Cerebellar cortex (tissue), 1 donor: ENCODE data around the gene GPC1.

Experiments
- DNase-seq: peaks from one replicate; pipeline ENCODE4 v3.0.0-alpha.2; 2015; ENCODE audit warnings: low spot score

The GPC1 gene

GRCh38 chr2:240412211-240412861 is 23.1 kb upstream of the GPC1 start:
- no peak for DNase-seq

GRCh38 chr2:240412975-240413812 is 22.3 kb upstream of the GPC1 start:
- no peak for DNase-seq

- no peak for DNase-seq
Observed at GRCh38 chr2:240413813-240414429, 21.5 kb upstream of the GPC1 start.

GRCh38 chr2:240416821-240417220 is 18.6 kb upstream of the GPC1 start:
- no peak for DNase-seq

GRCh38 chr2:240418311-240418710 is 17.2 kb upstream of the GPC1 start:
- DNase-seq, result no peak

GRCh38 chr2:240419271-240419670 is 16.2 kb upstream of the GPC1 start:
- DNase-seq, result no peak

GRCh38 chr2:240419723-240420122 is 15.7 kb upstream of the GPC1 start:
- DNase-seq, result no peak

- no peak for DNase-seq
Observed at GRCh38 chr2:240420206-240421104, 15.0 kb upstream of the GPC1 start.

GRCh38 chr2:240421381-240421780 is 14.1 kb upstream of the GPC1 start:
- DNase-seq, result no peak

GRCh38 chr2:240422658-240423329 is 12.7 kb upstream of the GPC1 start:
- no peak for DNase-seq

GRCh38 chr2:240423788-240424191 is 11.7 kb upstream of the GPC1 start:
- no peak for DNase-seq

GRCh38 chr2:240424341-240425235 is 10.9 kb upstream of the GPC1 start:
- DNase-seq, result no peak

GRCh38 chr2:240425236-240425615 is 10.2 kb upstream of the GPC1 start:
- DNase-seq, result no peak

GRCh38 chr2:240425697-240426096 is 9.8 kb upstream of the GPC1 start:
- DNase-seq, result no peak

- no peak for DNase-seq
Observed at GRCh38 chr2:240426845-240427721, 8.4 kb upstream of the GPC1 start.

- no peak for DNase-seq
Observed at GRCh38 chr2:240427729-240428128, 7.7 kb upstream of the GPC1 start.

- no peak for DNase-seq
Observed at GRCh38 chr2:240428245-240428644, 7.2 kb upstream of the GPC1 start.

GRCh38 chr2:240429341-240429871 is 6.1 kb upstream of the GPC1 start:
- no peak for DNase-seq

GRCh38 chr2:240429872-240430491 is 5.5 kb upstream of the GPC1 start:
- DNase-seq, result no peak
